ENCODE data around the gene CNTNAP5. TPM values are rescaled to one million over a fixed set of nuclear protein-coding genes. Genes with fewer than 3 reads are reported as not detected.

Gene CNTNAP5
- total and polyA plus RNA-seq, 2 of the 8 experiments (the other 6 are each of a cell fraction or from before 2014, with no cell fraction given) = 0.11 to 0.76 TPM

- H2AFZ ChIP-seq (ENCODE audit: low read length) = no peak overlapping the region
- H4K91ac ChIP-seq (replicated peaks; ENCODE audit: insufficient read length, low read length) = no peak overlapping the region
- H3K18ac ChIP-seq (ENCODE audit: extremely low read depth, low read length) = no peak overlapping the region; the same call in 1 of the 2 replicates
- H4K8ac ChIP-seq (ENCODE audit: extremely low read depth, insufficient read depth, low read length) = no peak overlapping the region
- no peaks in the 10 kb centered on the region for H3K79me2 ChIP-seq (ENCODE audit: control insufficient read depth in 1 of 2, insufficient read depth in 2 of 2, low read length in 2 of 2)
- H3K4me1 ChIP-seq (replicated peaks in 1 of 4; ENCODE audit: control insufficient read depth in 3 of 4, insufficient read depth in 4 of 4, low read length in 3 of 4) = peaks cover 0 to 11% (median 9%) of the 10 kb centered on the region in 4 experiments; a peak in 4 of 7 replicates
- no peaks in the 10 kb centered on the region for H3K36me3 ChIP-seq (ENCODE audit: control insufficient read depth in 2 of 4, insufficient read depth in 4 of 4, low read length in 3 of 4)
- CTCF ChIA-PET (ENCODE audit: partially characterized antibody) = interaction anchor here (0.6 kb wide), 1 partner anchor 1607 kb away, joined by 3 read pairs; no protein-coding TSS in a partner anchor
- H2AK5ac ChIP-seq (ENCODE audit: low read depth, low read length) = no peak overlapping the region; the same call in 1 of the 2 replicates
- H4K5ac ChIP-seq (ENCODE audit: insufficient read length, low read depth, low read length) = no peak overlapping the region
- no peak for FAIRE-seq
- H3K9ac ChIP-seq (replicated peaks in 1 of 4; ENCODE audit: extremely low read depth in 1 of 4, low read depth in 3 of 4, low read length in 3 of 4) = no peak overlapping the region
- no peak overlapping the region for H3K4ac ChIP-seq (replicated peaks; ENCODE audit: insufficient read length, low read depth, low read length)
- DNase-seq (ENCODE audit: low read depth in 1 of 2, low spot score in 2 of 2) = no peak
- WGBS, 2 experiments (ENCODE audit: extremely low coverage in 1 of 2, insufficient coverage in 1 of 2, insufficient read length in 1 of 2, insufficient replicate concordance in 2 of 2, low coverage in 1 of 2, low lambda C conversion rate in 2 of 2, missing lambda C conversion rate in 1 of 2) = 81% methylated on average over 2 of the region's 2 CpGs; no CpG with 5 or more reads in 1 of the 2 experiments
- no peaks in the 10 kb centered on the region; the same call in 1 of the 2 replicates for H3K23me2 ChIP-seq (ENCODE audit: low read depth, low read length)
- no peaks in the 10 kb centered on the region for H4K20me1 ChIP-seq (replicated peaks in 1 of 2; ENCODE audit: control insufficient read depth in 1 of 2, insufficient read depth in 2 of 2, low read length in 2 of 2)
- peak overlapping the region; percentile 99; the same call in 1 of the 2 replicates for H2BK20ac ChIP-seq (ENCODE audit: low read length)
- POLR2A ChIA-PET (ENCODE audit: partially characterized antibody) = no interaction called here
- no peak overlapping the region for H3K27ac ChIP-seq (ENCODE audit: low read depth, low read length)
- H2BK15ac ChIP-seq (ENCODE audit: low read length) = no peak overlapping the region
- H3K9me3 ChIP-seq (ENCODE audit: insufficient read depth in 2 of 2, low read depth in 1 of 2, low read length in 1 of 2) = no peaks in the 10 kb centered on the region
- H3K4me2 ChIP-seq (ENCODE audit: insufficient read depth in 1 of 2, low read depth in 2 of 2, low read length in 2 of 2) = no peak overlapping the region
- H3K27me3 ChIP-seq (replicated peaks in 1 of 4; ENCODE audit: control insufficient read depth in 3 of 4, extremely low read depth in 1 of 4, insufficient read depth in 3 of 4, low read length in 3 of 4) = peaks cover 0 to 1% (median 0%) of the 10 kb centered on the region in 4 experiments; a peak in 1 of 7 replicates
- 0 out of 2 replicates have a peak overlapping the region, but pooled peaks have one; percentile 98 for H2BK12ac ChIP-seq (ENCODE audit: low read depth, low read length)
- no peaks in the 10 kb centered on the region for H3K79me1 ChIP-seq (ENCODE audit: low read depth, low read length)
- H2BK5ac ChIP-seq (ENCODE audit: low read depth, low read length) = peak overlapping the region; percentile 83; the same call in 1 of the 2 replicates
- H3K56ac ChIP-seq (replicated peaks; ENCODE audit: insufficient read length, low read depth, low read length) = no peak overlapping the region
- peak overlapping the region; percentile 34 for H2BK120ac ChIP-seq (replicated peaks; ENCODE audit: low read depth, low read length)
- no peak overlapping the region for H3K14ac ChIP-seq (ENCODE audit: insufficient read length)
- no peak overlapping the region for H3K23ac ChIP-seq (ENCODE audit: insufficient read length)
- no peak overlapping the region for H3K4me3 ChIP-seq (ENCODE audit: extremely low read depth in 1 of 4, insufficient read depth in 2 of 4, low read depth in 3 of 4, low read length in 4 of 4)
- no peak for TF ChIP-seq ATF3 (IDR thresholded peaks at IDR 0.05; ENCODE audit: insufficient read depth, low read depth, low read length)
- TF ChIP-seq MAFK (IDR thresholded peaks at IDR 0.05; ENCODE audit: low read depth, low read length) = no peak
- TF ChIP-seq FOSL1 (IDR thresholded peaks at IDR 0.05; ENCODE audit: insufficient read depth, low read depth, low read length) = no peak
- no peak for TF ChIP-seq RBBP5 (IDR thresholded peaks at IDR 0.05; ENCODE audit: borderline replicate concordance, low read depth, low read length)
- TF ChIP-seq MAX (IDR thresholded peaks at IDR 0.05) = no peak
- TF ChIP-seq NRF1 (IDR thresholded peaks at IDR 0.05; ENCODE audit: low read depth, low read length) = no peak
- TF ChIP-seq KDM4A (IDR thresholded peaks at IDR 0.05; ENCODE audit: low read depth, low read length, severe bottlenecking) = no peak
- no peak for TF ChIP-seq KDM5A (IDR thresholded peaks at IDR 0.05; ENCODE audit: low read length)
- no peak for TF ChIP-seq CTCF (IDR thresholded peaks at IDR 0.05; ENCODE audit: control extremely low read depth in 1 of 3, insufficient read depth in 1 of 3, low read depth in 1 of 3, low read length in 3 of 3)
- TF ChIP-seq TBP (IDR thresholded peaks at IDR 0.05; ENCODE audit: low read depth, low read length) = no peak
Measured at GRCh38 chr2:124048102-124048501, 23.0 kb downstream of the CNTNAP5 start.

All from H1 (cell line).